ENCODE results near the gene TRMT10B.

DNA sequence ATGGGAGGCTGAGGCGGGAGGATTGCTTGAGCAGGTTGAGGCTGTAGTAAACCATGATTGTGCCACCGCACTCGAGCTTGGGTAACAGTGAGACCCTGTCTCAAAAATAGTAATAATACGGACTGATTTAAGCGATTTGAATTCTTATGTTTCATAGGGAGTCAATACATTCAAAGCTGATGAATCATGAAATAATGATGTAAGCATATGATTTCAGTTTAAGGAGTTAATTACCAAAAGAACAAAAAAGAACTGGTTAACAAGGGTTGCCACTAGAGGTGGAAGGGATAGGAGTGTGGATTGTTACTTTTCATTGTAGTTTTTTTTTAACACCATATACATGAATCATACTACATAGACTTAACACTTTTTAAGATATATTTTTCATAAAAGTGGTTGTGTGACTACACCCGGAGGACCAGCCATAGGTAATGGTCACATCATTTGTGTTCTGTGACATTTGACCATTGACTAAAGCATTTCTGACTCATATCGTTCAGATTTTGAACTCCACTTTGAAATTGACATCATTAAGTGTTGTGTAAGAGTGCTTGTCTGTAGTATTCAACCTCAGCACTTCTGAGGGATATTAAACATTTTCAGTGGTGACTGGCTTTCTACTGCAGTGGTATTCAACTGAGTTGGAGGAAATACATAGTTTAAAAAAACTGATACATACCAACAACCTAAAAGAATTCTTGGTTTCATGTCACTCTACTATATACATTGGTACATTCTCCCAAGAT, 7.0 kb downstream of the TRMT10B start:
- TF ChIP-seq, protein P1, sequence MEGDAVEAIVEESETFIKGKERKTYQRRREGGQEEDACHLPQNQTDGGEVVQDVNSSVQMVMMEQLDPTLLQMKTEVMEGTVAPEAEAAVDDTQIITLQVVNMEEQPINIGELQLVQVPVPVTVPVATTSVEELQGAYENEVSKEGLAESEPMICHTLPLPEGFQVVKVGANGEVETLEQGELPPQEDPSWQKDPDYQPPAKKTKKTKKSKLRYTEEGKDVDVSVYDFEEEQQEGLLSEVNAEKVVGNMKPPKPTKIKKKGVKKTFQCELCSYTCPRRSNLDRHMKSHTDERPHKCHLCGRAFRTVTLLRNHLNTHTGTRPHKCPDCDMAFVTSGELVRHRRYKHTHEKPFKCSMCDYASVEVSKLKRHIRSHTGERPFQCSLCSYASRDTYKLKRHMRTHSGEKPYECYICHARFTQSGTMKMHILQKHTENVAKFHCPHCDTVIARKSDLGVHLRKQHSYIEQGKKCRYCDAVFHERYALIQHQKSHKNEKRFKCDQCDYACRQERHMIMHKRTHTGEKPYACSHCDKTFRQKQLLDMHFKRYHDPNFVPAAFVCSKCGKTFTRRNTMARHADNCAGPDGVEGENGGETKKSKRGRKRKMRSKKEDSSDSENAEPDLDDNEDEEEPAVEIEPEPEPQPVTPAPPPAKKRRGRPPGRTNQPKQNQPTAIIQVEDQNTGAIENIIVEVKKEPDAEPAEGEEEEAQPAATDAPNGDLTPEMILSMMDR (IDR thresholded peaks at IDR 0.05), result no peak
- no peak for TF ChIP-seq POLR2A (IDR thresholded peaks at IDR 0.05)
